Mammary epithelial cell (primary cell): ENCODE results near the gene IDUA.
"Not testable (repeated sequence)": the region's sequence is repeated elsewhere in the genome, so short reads cannot be mapped to it uniquely, and the experiment has no call there.

Experiments used
- EZH2 ChIP-seq: IDR thresholded peaks from 2 replicates; pipeline ENCODE4 v1.6.1; 2012; ENCODE audit warnings: low read length, inconsistent platforms, borderline replicate concordance
- TF ChIP-seq, protein P1 (sequence below), 2 donors: IDR thresholded peaks in 1 of 2; conservative IDR thresholded peaks in 1 of 2; 2 replicates each; pipeline ENCODE4 v1.5.1; 2011 to 2012; ENCODE audit warnings: inconsistent platforms in 2 of 2, low read length in 2 of 2, mild to moderate bottlenecking in 2 of 2, control low read depth in 1 of 2, low read depth in 1 of 2; ENCODE audit not compliant: insufficient read depth in 1 of 2; ENCODE audit errors: extremely low read depth in 1 of 2

DNA sequence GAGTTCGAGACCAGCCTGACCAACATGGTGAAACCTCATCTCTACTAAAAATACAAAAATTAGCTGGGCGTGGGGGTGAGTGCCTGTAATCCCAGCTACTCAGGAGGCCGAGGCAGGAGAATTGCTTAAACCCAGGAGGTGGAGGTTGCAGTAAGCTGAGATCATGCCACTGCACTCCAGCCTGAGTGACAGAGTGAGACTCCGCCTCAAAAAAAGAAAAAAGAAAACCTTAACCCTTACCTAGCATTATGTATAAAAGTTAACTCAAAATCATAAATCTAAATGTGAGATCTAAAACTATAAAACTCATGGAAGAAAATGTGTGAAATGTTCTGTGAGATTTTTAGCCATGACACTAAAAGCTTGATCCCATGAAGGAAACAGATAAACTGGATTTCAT lies 47.3 kb upstream of the IDUA start:
- TF ChIP-seq, protein P1, sequence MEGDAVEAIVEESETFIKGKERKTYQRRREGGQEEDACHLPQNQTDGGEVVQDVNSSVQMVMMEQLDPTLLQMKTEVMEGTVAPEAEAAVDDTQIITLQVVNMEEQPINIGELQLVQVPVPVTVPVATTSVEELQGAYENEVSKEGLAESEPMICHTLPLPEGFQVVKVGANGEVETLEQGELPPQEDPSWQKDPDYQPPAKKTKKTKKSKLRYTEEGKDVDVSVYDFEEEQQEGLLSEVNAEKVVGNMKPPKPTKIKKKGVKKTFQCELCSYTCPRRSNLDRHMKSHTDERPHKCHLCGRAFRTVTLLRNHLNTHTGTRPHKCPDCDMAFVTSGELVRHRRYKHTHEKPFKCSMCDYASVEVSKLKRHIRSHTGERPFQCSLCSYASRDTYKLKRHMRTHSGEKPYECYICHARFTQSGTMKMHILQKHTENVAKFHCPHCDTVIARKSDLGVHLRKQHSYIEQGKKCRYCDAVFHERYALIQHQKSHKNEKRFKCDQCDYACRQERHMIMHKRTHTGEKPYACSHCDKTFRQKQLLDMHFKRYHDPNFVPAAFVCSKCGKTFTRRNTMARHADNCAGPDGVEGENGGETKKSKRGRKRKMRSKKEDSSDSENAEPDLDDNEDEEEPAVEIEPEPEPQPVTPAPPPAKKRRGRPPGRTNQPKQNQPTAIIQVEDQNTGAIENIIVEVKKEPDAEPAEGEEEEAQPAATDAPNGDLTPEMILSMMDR (conservative IDR thresholded peaks at IDR 0.05 in 1 of 2, IDR thresholded peaks at IDR 0.05 in 1 of 2; ENCODE audit: extremely low read depth in 1 of 2, insufficient read depth in 1 of 2, low read depth in 1 of 2, low read length in 2 of 2): not testable (repeated sequence)
- TF ChIP-seq EZH2: not testable (repeated sequence)
